ENCODE measurements around the gene CLCF1.

The CLCF1 gene

GRCh38 chr11:67376063-67376820, 2.8 kb upstream of the CLCF1 start:
- H3K27ac ChIP-seq: peak overlapping the region; percentile 97
- ChIA-PET POLR2A (ENCODE audit: low non-redundant PET) (interaction anchor here (0.9 kb wide), 1 partner anchor 21 kb away, joined by 9 read pairs; no protein-coding TSS in a partner anchor), CTCF (interaction anchor here (0.9 to 2.0 kb wide), 3 partner anchors 19 to 26 kb away, joined by 3 to 7 read pairs (median 4); partner anchors contain the start of gene PPP1CA)
- DNase-seq (ENCODE audit: low spot score): no peak
- no peak for TF ChIP-seq CTCF (conservative IDR thresholded peaks at IDR 0.05; ENCODE audit: low read depth)

DNA sequence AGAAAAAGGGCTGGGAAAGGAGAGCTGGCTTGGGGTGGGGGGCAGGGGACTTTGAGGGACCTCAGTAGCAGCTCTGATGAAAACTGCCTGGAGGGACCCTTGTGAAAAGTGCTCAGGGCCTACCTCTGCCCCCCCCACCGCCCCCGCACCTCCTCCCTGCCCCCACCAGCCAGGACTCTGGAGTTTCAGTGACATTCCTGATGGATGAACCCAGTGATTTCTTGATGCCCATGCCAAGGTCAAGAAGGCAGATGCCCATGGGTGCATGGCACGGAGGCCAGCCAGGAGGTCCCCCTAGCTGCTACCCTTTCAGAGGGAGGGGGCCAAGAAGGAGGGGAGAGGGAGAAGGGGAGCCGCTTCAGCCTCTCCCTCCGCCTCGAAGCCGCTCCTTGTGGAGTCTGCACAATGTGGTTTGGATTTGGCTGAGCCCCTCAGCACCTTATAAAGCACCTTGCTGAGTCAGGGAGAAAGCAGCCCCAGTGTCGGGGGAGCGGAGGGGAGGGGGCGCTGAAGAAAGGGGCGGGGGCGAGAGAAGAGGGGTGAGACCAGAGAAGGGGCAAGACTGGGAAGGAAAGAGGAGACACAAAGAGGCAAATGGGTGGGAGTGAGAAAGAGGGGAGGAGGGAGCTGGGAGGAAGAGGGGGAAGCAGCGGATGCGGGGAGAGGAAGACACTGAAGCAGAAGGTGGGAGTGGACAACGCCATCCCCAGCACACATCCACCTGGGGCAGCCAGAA, 2.1 kb upstream of the CLCF1 start:
- POLR2A ChIA-PET (ENCODE audit: low non-redundant PET): no interaction called here
- H3K27ac ChIP-seq: peak overlapping the region; percentile 97
- CTCF ChIA-PET: interaction anchor here (0.9 to 2.0 kb wide), 3 partner anchors 18 to 26 kb away, joined by 3 to 7 read pairs (median 4); partner anchors contain the start of gene PPP1CA
- no peak for TF ChIP-seq CTCF (conservative IDR thresholded peaks at IDR 0.05; ENCODE audit: low read depth)
- DNase-seq (ENCODE audit: low spot score): no peak

- DNase-seq (ENCODE audit: low spot score): no peak
- ChIA-PET CTCF (interaction anchor here (1.6 to 4.8 kb wide), 5 partner anchors 8 to 27 kb away, joined by 4 to 52 read pairs (median 14); partner anchors contain the start of genes POLD4 and PPP1CA), POLR2A (ENCODE audit: low non-redundant PET) (interaction anchor here (0.6 to 2.2 kb wide), 2 partner anchors 21 to 756 kb away, joined by 3 to 11 read pairs; partner anchors contain the start of gene POLD4)
- H3K27ac ChIP-seq: peak overlapping the region; percentile 97
- no peak for TF ChIP-seq CTCF (conservative IDR thresholded peaks at IDR 0.05; ENCODE audit: low read depth)
Measured at GRCh38 chr11:67374571-67375281, 1.3 kb upstream of the CLCF1 start.

DNA sequence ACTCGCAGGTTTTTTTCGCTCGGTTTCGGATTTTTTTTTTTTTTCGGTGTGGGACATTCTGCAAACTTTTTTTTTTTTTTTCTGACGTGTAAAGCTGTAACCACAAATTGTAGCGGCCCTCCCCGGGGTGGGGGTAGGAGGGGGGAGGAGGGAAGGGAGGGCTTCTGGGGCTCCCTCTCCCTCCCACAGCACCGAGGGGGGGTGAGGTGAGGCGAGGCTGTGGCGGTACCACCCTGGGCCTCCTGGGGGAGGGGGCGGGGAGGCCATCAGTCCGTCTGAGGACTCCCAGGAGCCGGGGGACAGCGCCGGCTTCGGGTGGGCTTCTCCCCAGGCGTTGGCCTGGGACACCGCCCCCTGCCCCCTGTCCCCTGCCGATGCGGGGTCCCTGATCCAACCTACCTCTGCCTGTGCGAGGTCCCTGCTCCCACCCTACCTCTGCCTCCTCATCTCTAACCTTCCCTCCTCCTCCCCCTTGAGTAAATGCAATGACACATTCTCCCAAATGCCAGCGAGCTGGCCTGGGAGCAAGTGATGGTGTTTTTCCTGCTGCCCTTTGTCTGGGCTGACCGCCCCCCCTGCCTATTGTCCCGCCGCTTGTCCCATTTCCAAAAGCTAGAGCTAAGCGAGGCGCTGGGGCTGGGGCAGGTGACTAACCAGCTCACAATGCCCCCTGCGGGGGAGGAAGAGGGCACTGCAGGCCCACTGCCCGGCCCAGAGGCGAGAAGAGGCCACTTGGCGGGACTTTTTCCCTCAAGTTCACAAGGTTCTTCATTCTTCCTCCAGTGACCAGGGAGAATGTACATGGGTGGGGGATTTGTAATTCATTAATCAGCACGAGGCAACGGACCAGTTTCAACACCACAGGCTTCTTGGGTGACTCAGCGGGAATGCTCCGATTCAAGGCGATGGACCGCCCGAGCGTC, 511 bp upstream of the CLCF1 start:
- H3K27ac ChIP-seq: peak overlapping the region; percentile 97
- TF ChIP-seq CTCF (conservative IDR thresholded peaks at IDR 0.05; ENCODE audit: low read depth): peak; percentile 62
- POLR2A ChIA-PET (ENCODE audit: low non-redundant PET): interaction anchor here (0.6 to 2.2 kb wide), 3 partner anchors 14 to 755 kb away, joined by 3 to 11 read pairs (median 3); partner anchors contain the start of gene POLD4
- CTCF ChIA-PET: interaction anchor here (0.6 to 4.8 kb wide), 8 partner anchors 9 to 965 kb away, joined by 3 to 52 read pairs (median 4); partner anchors contain the start of gene POLD4
- peak; percentile 96 for DNase-seq (ENCODE audit: low spot score)

DNA sequence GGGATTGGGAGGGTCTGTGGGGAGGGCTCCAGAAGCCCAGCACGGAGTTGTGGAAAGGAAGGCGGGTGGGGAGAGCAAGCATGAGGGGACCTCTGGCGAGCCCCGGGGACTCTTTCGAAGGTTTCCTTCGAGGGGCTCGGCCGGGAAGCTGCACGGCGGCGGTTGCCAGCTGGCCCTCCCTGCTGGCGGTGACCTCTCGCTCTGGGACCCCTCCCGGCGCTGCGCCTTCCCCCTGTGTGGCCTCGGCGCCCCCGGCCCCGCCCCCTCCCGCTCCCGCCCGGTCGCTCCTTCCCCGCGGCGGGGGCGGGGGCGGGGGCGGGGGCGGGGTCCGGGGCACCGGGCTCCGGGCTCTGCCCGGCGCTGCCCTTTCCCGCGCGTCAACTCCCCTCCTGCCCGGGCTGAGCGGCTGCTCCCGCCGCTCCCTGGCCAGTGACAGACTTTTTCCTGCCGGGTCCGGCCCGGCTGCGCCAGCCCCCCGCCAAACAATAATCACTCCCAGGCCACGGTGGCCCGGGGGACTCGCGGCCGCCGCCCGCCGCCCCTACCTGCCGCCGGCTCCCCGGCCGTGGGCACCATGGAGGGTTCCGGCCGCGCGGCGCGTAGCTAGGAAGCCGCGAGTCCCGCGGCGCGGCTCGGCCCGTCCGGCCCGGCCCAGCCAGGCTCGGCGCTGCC, 941 bp downstream of the CLCF1 start:
- POLR2A ChIA-PET (ENCODE audit: low non-redundant PET): interaction anchor here (2.2 kb wide), 1 partner anchor 18 kb away, joined by 11 read pairs; the partner anchor contains the start of gene POLD4
- no peak for TF ChIP-seq CTCF (conservative IDR thresholded peaks at IDR 0.05; ENCODE audit: low read depth)
- H3K27ac ChIP-seq: peak overlapping the region; percentile 97

More for the DNA sequence above, 941 bp downstream of the CLCF1 start:
- DNase-seq (ENCODE audit: low spot score): no peak
- CTCF ChIA-PET: interaction anchor here (0.6 to 4.8 kb wide), 6 partner anchors 10 to 102 kb away, joined by 3 to 52 read pairs (median 10); partner anchors contain the start of gene POLD4
